DOHH2 (cell line): Measurements from ENCODE around the gene DAAM1.

Source experiments
- H3F3A ChIP-seq: fragments of 200-600 bp; sonication (generic), shearing (Covaris generic); 2 replicates; pipeline ENCODE4 v1.6.0; 2016; ENCODE audit warnings: antibody characterized with exemption, mild to moderate bottlenecking; ENCODE audit not compliant: control insufficient read depth, insufficient read depth
- H3K27ac ChIP-seq: fragments of 200-600 bp; sonication (generic); 2 replicates; pipeline ENCODE4 v1.5.1; 2014; ENCODE audit warnings: low read depth, mild to moderate bottlenecking, low read length, moderate library complexity
- H3K27me3 ChIP-seq: fragments of 200-600 bp; sonication (generic); 2 replicates; pipeline ENCODE4 v1.6.1; 2014; ENCODE audit warnings: mild to moderate bottlenecking, low read length, mixed read lengths; ENCODE audit not compliant: control insufficient read depth
- H3K36me3 ChIP-seq: fragments of 200-600 bp; sonication (generic); 2 replicates; pipeline ENCODE4 v1.6.1; 2014; ENCODE audit warnings: mild to moderate bottlenecking, low read length, moderate library complexity, mixed read lengths; ENCODE audit not compliant: control insufficient read depth
- H3K4me1 ChIP-seq: fragments of 200-600 bp; sonication (generic); 2 replicates; pipeline ENCODE4 v1.6.1; 2014; ENCODE audit warnings: mild to moderate bottlenecking, low read length, mixed read lengths; ENCODE audit not compliant: control insufficient read depth
- H3K4me2 ChIP-seq: fragments of 200-600 bp; sonication (generic); 2 replicates; pipeline ENCODE4 v1.6.0; 2014; ENCODE audit warnings: mild to moderate bottlenecking, low read length, moderate library complexity
- H3K4me3 ChIP-seq: fragments of 200-600 bp; sonication (generic); 2 replicates; pipeline ENCODE4 v1.5.1; 2014; ENCODE audit warnings: mild to moderate bottlenecking, low read length, mixed read lengths
- H3K79me2 ChIP-seq: fragments of 200-600 bp; sonication (generic); 2 replicates; pipeline ENCODE4 v1.6.1; 2014; ENCODE audit warnings: mild to moderate bottlenecking, low read length, mixed read lengths; ENCODE audit not compliant: control insufficient read depth
- H3K9me2 ChIP-seq: fragments of 200-600 bp; sonication (generic); replicated peaks from 2 replicates; pipeline ENCODE4 v1.6.1; 2014; ENCODE audit warnings: mild to moderate bottlenecking, low read length, mixed read lengths; ENCODE audit not compliant: control insufficient read depth
- H3K9me3 ChIP-seq: fragments of 200-600 bp; sonication (generic); 2 replicates; pipeline ENCODE4 v1.6.1; 2014; ENCODE audit warnings: antibody characterized with exemption, low read length, mixed read lengths; ENCODE audit not compliant: control insufficient read depth, insufficient read depth
- H4K20me1 ChIP-seq: fragments of 200-600 bp; sonication (generic); 2 replicates; pipeline ENCODE4 v1.6.0; 2014; ENCODE audit warnings: low read depth, mild to moderate bottlenecking, antibody characterized with exemption, low read length, moderate library complexity; ENCODE audit not compliant: control insufficient read depth, insufficient read depth
- EZH2phosphoT487 ChIP-seq: fragments of 200-600 bp; sonication (generic); IDR thresholded peaks from 2 replicates; pipeline ENCODE4 v1.6.1; 2017; ENCODE audit warnings: borderline replicate concordance, mild to moderate bottlenecking, antibody characterized with exemption, low read length, moderate library complexity, mixed read lengths
- TF ChIP-seq, protein P1 (sequence below): fragments of 200-600 bp; sonication (generic); IDR thresholded peaks from one replicate; pipeline ENCODE4 v1.5.1; 2014; ENCODE audit warnings: antibody characterized with exemption, mild to moderate bottlenecking, low read depth, low read length; ENCODE audit not compliant: poor library complexity, severe bottlenecking

Gene DAAM1

DNA sequence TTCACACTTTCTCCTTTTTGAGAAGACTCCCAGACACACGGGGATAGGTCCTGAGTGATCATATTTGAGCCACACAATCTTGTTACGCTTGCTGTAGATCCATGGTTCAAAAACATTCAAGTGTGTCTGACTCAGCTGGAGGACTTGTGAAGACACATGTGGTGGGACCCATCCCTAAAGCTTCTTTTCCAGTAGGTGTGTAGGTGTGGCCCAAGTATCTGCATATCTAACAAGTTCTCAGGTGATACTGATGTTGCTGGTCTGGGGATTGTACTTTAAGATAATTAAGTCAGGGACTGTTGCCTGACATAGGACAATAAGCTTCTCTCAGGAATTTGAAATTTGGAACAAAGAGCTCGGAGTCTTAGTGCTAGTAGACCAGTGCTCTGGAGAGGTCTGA lies 4.1 kb upstream of the DAAM1 start:
- Histone ChIP-seq H3K9me3 (no peaks in the 10 kb centered on the region), H3K27ac (no peak overlapping the region), H3K4me3 (no peak overlapping the region), H4K20me1 (no peaks in the 10 kb centered on the region), H3K79me2 (peaks cover 9% of the 10 kb centered on the region), H3F3A (no peaks in the 10 kb centered on the region), H3K4me1 (peaks cover 35% of the 10 kb centered on the region), H3K36me3 (peaks cover 4% of the 10 kb centered on the region; the same call in 1 of the 2 replicates), H3K27me3 (no peaks in the 10 kb centered on the region), H3K9me2 (no peaks in the 10 kb centered on the region), H3K4me2 (no peak overlapping the region)
- no peak for TF ChIP-seq EZH2phosphoT487

DNA sequence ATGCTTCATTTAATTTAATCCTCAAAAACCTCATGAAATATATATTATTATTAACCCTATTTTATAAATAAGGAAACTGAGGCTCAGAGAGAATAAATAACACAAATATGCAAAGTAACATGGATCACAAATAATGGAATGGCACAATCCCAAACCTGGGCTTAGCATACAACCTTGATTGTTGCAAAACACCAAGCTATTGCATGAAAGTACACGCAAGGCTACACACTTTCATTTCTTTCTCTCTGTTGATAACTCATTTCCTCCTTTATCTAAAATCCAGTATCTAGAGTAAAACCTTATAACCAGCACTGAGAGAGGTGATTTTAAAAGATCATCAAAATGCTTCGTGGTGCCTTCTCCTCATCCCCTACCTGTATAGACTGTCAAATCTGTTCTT lies 2.8 kb upstream of the DAAM1 start:
- no peaks in the 10 kb centered on the region for H3F3A ChIP-seq
- H3K4me3 ChIP-seq: peak overlapping the region; percentile 23; the same call in 1 of the 2 replicates
- H3K79me2 ChIP-seq: peaks cover 22% of the 10 kb centered on the region
- H3K9me3 ChIP-seq: no peaks in the 10 kb centered on the region
- no peaks in the 10 kb centered on the region for H3K27me3 ChIP-seq
- H3K27ac ChIP-seq: no peak overlapping the region
- H3K4me2 ChIP-seq: peak overlapping the region; percentile 73
- H3K4me1 ChIP-seq: peaks cover 42% of the 10 kb centered on the region
- H3K9me2 ChIP-seq: no peaks in the 10 kb centered on the region
- peaks cover 9% of the 10 kb centered on the region for H3K36me3 ChIP-seq
- TF ChIP-seq EZH2phosphoT487: no peak
- TF ChIP-seq, protein P1, sequence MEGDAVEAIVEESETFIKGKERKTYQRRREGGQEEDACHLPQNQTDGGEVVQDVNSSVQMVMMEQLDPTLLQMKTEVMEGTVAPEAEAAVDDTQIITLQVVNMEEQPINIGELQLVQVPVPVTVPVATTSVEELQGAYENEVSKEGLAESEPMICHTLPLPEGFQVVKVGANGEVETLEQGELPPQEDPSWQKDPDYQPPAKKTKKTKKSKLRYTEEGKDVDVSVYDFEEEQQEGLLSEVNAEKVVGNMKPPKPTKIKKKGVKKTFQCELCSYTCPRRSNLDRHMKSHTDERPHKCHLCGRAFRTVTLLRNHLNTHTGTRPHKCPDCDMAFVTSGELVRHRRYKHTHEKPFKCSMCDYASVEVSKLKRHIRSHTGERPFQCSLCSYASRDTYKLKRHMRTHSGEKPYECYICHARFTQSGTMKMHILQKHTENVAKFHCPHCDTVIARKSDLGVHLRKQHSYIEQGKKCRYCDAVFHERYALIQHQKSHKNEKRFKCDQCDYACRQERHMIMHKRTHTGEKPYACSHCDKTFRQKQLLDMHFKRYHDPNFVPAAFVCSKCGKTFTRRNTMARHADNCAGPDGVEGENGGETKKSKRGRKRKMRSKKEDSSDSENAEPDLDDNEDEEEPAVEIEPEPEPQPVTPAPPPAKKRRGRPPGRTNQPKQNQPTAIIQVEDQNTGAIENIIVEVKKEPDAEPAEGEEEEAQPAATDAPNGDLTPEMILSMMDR: no peak
- peaks cover 6% of the 10 kb centered on the region; the same call in 1 of the 2 replicates for H4K20me1 ChIP-seq

DNA sequence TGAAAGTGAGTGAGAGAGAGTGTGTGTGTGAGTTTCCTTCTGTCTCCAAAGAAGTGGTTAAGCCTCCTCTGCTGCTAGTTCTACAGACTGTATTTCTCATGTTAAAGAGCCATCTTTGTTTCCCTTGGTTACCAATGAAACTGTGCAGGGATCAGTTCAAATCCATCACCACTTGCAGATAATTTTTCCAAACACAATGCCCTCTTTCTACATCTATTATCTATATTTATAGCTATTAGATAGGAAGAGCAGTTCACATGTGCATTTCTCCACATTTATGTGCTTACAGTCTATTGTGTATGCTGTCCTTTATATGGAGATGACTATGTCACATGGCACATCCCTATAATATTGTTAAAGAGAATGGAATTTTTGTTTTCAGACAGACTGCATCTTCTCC lies 2.2 kb upstream of the DAAM1 start:
- Histone ChIP-seq H3K9me3 (no peaks in the 10 kb centered on the region), H3K27me3 (no peaks in the 10 kb centered on the region), H3K36me3 (peaks cover 13% of the 10 kb centered on the region), H3K9me2 (no peaks in the 10 kb centered on the region), H3K4me3 (peak overlapping the region; percentile 23; the same call in 1 of the 2 replicates), H4K20me1 (peaks cover 12% of the 10 kb centered on the region; the same call in 1 of the 2 replicates), H3F3A (no peaks in the 10 kb centered on the region), H3K4me2 (peak overlapping the region; percentile 73), H3K27ac (no peak overlapping the region), H3K4me1 (peaks cover 48% of the 10 kb centered on the region), H3K79me2 (peaks cover 28% of the 10 kb centered on the region)
- TF ChIP-seq, protein P1: no peak
- TF ChIP-seq EZH2phosphoT487: no peak

DNA sequence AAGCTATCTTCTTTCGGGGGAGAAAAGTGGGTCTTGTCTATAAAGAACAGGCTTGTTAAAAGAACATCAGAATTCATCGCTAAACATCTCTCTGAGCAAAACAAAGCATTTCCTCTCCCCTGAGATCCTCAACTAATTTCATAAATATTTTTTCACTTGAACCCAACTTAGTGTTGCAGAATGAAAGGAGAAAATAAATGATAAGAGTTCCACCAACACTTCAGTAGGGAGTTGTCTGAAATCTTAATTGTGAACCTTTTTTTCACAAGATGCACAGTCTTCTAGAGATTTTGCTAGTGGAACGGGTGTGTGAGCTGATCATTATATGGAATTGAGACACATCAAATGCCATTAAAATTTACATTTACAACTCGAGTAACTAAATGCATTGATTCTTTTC lies 1.3 kb upstream of the DAAM1 start:
- Histone ChIP-seq H3K27ac (peak overlapping the region; percentile 46; the same call in 1 of the 2 replicates), H3K4me3 (peak overlapping the region; percentile 81), H4K20me1 (peaks cover 19% of the 10 kb centered on the region; the same call in 1 of the 2 replicates), H3K79me2 (peaks cover 36% of the 10 kb centered on the region), H3K9me2 (no peaks in the 10 kb centered on the region), H3K36me3 (peaks cover 18% of the 10 kb centered on the region), H3F3A (no peaks in the 10 kb centered on the region), H3K27me3 (no peaks in the 10 kb centered on the region), H3K4me2 (peak overlapping the region; percentile 73), H3K4me1 (peaks cover 56% of the 10 kb centered on the region), H3K9me3 (no peaks in the 10 kb centered on the region)
- TF ChIP-seq EZH2phosphoT487: no peak
- TF ChIP-seq, protein P1: no peak
